HG02623 (cell line): ENCODE data around the gene ASXL1.

ENCODE experiments used
- ATAC-seq: cut with Tn5 transposase; IDR thresholded peaks from one replicate; pipeline ENCODE4 v1.9.1; 2021; ENCODE audit warnings: moderate library complexity; ENCODE audit not compliant: unreplicated experiment

Gene ASXL1

DNA sequence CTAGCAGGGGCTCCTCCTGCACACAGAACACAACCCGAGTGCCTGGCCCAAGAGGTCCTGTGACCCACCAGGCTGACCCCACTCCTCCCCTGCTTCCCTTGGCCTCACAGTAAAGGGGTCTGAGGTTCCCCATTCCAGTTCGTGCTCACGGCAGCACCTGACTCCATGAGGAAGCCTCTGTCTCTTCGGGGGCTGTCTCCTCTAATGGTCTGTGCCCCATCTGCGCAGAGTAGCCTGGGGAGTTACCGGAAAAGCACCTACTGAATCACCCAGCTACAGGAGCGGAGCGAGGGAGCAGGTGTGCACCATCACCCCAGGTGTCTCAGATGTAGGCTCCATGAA, 93.2 kb downstream of the ASXL1 start:
- no peak for ATAC-seq

DNA sequence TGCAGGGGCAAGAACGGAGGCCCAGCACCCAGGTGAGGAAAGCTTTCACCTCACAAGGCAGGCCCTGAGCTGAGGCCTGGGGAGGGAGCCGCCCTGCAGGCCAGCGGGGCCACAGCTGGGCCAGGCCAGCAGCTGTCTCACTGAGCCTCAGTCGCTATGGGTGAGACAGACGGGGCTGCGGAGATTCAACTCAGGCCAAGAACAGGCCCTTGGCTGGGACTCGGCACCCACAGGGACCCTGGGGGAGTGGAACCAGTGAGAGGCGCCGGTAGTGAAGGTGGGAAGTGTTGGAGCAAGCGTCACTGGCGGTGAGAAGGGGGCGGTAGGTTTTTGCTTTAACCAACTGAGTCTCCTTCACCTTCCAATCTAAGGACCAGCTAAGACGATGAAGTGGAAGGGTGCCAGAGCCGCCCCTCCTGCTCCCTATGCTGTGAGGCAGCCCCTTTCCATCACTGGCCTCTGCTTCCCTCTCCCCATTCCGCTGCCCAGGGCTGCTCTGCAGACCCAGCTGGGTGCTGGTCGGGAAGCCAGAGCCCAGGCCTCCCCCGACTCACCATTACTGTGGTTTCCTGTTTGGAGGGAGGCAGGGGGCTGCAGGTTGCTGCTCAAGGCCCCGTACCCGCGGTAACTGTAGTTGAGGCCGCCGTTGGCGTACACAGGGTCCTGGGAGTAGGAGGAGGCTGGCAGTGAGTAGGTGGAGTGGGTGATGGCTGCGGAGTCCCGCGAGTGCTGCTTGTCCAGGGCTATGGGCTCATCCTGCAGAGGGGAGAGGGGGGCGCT, 93.7 kb downstream of the ASXL1 start:
- ATAC-seq = no peak

DNA sequence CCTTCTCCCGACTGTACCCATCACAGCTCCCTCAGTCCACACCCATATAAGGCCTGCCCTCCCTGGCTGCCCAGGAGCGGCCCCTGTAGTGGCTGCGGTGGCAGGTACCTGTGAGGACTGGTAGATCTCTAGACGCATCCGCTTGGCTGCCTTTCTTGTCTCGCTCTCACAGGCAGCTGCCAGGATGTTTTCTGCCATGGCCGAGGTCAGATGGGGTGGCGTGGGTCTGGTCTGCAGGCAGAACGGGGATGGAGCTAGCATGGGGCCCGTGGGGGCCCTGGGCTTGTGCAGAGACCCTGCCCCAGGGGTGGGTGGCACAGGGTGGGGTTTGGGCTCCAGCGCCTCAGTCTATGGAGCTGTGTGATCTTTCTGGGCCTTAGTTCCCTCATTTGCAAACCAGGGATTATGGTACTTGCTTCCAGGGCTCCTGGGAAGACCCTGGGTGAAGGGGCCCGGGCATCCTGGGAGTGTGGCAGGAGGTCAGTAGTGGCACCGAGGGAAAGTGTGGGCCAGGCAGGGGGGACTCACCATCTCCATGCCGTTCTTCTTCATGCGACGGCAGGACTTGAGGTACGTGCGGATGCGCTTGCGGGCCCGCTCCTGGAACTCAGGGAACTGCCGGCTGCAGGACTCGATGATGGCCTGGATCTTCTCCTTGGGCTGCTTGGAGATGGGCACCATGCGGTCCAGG, 94.8 kb downstream of the ASXL1 start:
- ATAC-seq = no peak

DNA sequence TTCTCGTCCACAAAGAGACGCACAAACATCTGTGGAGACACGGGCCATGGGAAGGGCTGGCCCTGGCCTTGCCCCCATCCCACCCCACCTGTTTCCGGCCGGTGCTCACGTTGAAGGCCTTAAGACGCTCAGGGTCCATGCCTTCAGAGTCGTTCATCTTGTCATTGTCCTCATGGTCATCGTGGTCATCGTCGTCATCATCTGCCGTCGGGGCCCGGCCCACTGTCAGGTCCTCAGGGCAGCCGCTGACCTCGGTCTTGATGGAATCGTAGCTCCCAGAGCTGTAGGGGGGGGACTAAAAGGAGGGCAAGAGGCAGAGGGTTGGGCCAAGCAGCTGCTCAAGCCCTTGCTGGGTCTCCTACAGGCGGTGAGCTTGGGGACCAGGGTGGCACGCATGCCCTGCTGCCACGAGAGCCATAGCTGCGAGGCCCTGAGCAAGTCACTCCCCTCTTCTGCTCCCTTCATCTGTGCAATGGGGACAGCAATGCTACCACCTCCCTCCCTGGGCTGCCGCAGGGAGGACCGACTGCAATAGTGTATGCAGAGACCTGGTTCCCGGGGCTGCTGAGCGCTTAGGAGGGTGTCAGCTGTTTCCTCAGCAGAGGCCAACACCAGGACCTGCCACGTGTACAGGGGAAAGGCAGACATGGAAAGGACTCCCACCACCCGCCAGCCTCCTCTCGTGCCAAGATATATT, 95.5 kb downstream of the ASXL1 start:
- no peak for ATAC-seq

DNA sequence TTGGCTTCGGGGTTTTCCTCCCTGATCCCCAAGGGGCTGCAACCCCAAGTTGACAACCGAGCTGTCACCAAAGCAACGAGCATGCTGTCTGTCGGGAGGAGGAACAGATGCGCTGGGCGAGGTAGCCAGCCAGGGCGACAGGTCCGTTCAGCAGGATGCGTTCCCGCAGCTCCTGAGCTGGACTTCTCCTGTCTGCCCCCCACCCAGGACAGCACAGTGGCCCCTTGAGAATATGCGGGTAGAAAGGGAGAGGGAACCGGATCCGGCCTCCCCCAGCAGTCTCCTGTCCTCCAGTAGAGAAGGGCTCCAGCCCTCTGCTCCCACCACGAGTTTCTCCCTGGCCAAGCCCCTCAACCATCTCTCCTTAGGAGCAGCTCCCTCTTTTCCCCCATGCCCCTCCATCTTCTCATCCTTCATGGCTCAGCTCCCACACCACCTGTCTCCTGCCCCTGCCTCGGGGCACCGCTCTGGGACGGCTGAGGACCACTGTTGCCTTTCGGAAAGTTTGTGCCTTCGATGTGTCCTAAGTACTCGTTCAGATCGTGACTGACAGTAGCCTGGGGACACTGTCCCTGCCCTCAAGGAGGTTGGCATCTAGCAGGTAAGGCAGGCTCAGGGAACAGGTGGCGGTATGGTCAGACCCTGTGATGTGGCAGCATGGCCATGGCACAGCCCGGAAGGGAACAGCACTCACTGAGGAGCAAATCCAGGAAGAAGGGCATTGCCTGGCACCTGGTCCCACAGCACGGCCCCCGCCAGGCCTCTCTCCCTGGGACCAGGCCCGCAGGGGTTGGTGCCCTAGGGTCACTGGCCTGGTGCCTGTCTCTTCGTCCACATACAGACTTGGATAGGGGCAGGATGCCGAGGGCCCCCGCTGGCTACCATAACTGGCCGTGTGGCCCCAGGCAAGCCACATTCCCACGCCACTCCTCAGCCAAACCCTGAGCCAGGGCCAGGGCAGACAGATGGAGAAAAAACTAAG, 96.3 kb downstream of the ASXL1 start:
- ATAC-seq = no peak

DNA sequence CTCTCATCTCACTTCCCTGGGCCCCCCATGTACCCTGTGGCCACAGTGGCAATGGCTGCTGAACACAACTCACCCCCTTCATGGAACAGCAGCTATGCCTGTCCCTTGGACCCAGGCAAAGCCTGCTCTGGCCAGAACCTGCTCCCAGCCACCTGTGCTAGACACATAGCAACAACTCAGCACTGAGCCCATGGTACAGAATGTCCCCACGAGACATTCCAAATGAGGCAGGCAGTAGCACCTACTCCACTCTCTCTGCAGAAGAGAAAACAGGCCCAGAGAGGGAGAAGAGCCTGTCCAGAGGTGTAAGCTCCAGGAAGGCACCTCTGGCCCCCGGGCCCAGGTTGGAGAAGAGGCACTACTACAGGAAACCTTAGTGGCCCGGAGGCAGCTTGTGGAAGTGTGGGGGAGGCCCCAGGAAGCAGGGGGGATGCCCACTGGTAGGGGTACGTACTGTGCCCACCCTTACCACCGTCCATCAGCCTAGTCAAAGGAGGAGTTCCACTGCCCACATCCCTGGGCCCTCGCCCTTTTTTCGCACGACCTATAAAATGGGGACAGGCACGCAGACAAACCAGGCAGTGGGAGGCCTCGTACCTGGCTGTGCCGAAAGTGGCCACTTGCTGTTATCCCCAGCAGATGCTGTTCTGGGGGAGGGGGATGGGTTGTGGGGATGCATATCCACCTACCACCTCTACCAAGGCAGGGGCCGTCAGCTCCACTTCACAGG, 97.2 kb downstream of the ASXL1 start:
- no peak for ATAC-seq

DNA sequence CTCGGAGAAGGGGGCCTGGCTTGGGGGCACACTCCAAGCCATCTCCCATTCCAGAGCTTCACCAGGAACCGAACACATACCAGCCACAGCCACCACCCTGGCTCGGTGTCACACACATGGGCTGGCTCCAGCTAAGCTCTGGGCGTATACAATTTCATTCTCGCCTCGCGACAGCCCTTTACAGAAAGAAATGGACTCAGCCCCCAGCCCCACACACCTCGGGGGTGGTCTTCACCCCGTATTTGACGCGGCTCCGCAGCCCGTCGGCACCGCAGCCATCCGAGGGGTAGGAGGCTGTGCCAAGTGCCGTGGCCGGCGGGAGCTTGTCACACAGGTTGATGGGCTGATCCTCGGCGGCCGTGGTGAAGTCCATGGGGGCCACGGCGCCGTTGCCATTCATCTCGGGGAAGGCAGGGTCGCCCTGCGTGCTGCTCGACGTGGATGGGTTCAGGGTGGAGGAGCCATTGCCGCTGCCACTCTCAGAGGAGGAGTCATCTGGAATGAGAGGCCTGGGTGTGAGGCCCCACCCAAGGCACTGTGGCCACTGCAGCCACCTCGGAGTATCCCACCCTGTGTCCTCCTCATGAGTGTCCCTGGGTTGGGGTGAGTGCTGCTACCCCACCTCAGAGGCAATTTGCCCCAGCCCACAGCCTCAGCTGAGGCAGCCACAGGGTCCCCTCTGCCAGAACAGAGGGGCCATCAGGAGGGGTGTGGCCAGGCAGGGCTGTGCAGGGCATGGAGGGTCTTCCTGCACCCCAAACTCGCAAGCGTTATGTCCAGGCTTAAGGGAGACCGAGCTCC, 98.0 kb downstream of the ASXL1 start:
- no peak for ATAC-seq

DNA sequence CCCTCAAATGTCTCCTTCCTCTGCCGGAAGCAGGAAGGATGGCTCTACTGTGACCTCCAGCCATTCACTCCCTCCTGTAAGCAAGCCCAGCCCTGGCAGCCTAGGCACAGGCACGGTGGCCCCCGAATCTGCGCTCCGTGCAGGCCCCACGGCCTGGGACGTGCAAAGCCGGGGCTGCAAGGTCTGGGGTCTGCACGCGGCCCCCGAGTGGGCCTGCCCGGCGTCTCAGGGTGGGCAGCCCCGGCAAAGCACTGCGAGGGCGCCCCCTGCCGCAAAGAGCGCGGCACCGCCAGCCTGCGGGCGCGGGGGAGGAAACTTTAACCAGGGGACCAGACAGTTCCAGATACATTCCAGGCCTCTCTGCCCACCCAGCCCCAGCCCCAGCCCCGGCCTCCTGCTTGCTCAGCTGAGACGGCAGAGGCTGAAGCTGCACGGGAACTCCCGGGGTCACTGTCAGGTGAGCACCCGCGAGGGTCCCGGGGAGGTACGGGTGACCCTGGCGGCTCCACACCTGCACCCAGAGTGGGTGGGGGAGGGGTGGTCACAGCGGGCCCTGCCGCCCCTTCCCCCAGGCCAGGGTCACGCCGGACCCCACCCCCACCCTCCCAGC, 98.8 kb downstream of the ASXL1 start:
- no peak for ATAC-seq

DNA sequence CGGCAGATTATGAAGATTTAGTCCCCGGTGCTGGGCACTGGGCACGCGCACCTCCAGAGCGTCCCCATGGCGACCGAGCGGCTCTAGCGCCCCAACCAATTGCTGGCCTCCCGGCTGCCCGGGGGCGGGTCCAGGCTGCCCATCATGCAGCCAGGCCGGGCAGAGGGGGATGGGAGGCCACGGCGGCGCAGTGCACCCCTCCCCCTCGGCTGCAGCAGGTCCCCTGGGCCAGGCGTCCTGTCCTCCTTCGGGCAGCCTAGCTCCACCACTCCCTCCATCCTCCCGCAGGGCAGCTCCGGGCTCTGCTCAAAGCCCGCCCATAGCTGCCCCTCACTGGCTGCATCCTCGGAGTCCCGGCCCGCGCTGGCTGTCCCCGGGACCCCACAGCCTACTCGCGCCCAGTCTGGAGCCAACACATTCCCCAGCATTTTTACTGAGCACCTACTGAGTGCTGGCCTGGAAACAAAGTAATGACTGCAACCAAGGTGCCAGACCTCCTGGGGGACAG, 99.4 kb downstream of the ASXL1 start:
- ATAC-seq = no peak

DNA sequence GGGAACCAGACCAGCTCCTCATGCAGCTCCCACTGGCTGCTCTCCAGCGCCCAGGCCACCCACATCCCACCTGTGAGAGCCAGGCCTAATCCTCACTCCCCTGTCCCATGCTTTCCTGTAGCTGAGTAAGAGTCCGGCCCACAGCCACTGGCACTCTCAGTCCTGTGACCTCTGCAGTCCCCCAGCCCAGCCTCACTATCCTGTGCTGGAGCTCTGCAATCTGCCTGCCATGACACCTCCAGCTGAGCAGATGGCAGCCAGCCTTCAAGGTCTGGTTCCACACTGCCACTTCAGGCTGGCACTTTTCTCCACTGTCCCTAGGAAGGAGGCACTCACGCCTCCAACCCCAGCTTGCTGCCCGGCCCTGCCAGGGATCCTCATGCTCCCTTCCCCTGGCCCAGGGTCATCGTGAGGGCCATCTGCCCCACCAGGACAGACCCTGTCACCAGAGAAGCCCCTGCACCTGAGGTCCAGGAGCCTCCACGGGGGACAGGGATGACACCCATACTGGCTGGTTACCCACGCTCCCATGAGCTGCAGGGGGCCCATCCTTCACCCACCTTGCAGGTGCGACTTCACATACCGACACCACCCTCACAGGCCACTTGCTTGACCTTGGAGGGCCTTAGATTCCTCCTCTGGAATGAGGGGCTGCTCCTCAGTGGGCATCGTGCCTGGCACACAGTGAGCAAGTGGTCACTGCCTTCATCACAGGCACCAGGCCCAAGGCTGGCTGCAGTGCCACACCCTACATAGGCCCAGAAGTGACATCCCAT, 100.1 kb downstream of the ASXL1 start:
- no peak for ATAC-seq

DNA sequence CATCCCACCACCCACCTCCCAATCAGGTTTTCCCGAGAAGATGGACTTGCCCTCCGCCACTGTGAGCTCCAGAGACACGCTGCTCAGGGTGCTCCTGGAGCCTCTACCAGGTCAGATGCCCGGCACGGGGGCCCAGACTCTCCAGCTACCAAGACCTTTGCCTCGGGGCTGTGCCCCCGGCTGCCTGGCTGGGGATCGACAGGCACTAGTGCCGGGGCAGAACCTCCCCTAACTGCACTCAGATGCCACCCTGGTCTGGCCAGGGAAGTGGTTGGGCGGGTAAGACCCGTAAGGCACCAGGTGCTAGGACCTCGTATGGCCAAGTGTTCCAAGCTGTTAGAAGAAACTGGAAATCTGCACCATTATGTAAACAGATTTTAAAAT, 100.7 kb downstream of the ASXL1 start:
- ATAC-seq = no peak

DNA sequence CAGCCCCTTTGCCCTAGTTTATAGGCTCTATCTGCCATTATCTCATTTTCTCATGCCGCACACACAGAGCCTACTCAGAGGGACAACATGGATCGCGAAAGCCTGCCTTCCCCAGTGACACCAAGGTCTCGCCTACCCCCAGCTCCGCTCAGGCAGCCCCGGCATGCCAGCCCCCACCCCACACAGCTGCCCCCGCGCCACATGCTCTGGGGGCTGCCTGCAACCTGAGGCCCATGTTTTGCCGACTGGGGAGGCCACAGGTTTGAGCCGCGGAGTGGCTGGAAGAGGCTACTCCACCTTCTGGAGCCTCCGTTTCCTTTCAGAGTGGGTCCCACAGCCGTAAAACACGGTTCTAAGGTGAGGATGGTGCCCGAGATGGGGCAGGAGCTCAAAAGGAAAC, 102.1 kb downstream of the ASXL1 start:
- no peak for ATAC-seq

DNA sequence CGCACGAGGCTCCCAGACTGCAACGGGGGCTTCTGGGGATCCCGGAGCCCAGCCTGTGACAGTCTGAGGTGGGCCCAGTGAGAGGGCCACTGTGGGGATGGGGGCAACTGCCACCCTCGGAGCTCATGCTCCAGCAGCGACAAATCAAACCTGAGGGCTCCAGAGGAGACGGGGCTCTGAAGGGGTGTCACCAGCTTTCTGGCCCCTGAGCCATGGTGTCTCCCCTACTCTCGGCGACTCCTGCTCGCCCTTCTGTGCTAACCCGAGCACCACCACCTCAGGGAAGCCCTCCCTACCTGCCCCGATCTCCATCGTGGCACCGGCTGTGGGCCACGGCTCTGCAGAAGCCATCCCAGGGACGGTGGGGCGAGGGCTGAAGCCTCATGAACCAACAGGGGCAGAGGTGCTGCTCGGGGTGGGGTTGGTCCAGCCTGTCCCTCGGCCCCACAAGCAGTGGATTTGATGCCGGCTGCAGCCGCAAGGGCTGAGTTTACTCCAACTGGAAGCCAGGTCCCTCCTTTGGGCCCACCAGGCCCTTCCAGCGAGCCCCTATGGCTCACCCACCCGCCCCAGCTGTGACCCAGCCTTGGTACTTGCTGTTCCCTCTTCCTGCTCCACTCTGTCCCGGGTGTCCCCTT, 102.7 kb downstream of the ASXL1 start:
- no peak for ATAC-seq

DNA sequence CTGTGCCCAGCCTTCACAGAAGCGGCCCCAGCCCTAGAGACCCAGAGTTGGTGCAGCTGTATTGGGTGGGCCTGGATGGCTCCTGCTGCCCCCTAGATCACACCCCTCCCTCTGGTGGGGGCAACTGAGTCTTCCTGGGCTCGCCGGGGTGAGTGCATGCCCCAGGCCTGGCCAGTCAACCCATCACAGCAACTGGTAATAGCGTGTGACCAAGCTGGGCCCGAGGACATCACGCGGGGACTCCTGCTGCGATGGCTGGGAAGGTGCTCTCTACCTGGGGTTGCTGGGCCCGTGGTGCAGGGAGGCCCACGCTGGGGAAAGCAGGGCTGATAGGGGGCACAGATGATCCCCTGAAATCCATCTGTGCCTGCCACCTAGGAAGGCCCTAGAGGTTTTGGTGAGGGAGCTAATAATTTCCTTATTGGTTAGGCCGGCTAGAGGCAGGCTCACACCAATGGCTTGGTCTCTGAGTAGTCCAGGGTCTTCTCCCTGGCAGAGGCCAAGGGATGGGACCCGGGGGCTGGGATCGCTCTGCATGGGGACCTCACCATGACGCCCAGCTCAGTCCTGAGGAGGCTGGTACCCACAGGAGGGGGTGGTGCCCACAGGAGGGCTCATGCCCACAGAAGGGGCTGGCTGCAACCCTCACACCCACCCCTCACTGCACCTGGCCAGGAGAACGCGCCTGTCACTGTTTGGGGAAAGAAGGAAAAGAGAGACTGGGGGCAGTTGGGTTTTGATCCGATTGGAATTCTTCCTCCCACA, 103.9 kb downstream of the ASXL1 start:
- ATAC-seq = no peak

DNA sequence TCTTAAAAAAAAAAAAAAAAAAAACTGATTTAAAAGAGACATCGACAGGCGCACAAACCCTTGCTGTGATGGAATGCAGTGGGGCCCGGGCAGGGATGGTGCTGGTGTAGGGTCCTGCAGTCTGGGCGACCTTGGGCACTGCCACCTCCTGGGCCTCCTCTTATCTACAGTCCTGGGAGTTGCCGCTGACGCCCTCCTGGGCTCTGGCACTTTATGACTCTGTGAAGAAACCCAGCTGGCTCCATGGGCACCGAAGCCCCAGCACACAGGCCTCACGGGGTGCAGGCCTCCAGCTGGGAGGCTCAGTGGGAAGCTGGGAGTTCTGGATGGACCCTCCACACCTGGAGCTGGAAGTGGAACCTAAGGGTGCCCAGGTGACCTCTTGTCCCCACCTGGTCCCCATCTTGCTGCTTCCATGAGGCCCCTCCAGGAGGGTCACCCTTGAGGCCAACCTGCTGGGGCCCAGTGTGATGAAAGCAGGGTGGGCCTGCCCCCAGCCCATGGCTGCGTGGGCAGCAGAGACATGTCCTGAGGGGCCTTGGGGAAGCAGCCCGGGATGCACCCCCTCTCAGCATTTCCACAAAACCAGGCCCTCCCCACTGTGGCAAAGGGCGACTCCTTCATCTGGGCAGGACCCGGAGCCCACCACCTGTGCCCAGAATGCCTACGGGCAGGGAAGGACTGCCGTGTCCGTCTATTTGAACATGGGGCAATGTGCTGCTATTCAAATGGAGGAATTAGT, 104.9 kb downstream of the ASXL1 start:
- ATAC-seq = no peak
